NOMO-1 treated with DMSO at 0.1 percent for 48 hours (cell line): Measurements from ENCODE around the gene SASH1.
A peak's percentile ranks its signal among the peaks of the same experiment; 100 is the strongest.

Experiments used
- DNase-seq: peaks from one replicate; lab custom pipeline; 2025; ENCODE audit not compliant: unreplicated experiment; lab: John Stamatoyannopoulos, UW

Gene SASH1

DNA sequence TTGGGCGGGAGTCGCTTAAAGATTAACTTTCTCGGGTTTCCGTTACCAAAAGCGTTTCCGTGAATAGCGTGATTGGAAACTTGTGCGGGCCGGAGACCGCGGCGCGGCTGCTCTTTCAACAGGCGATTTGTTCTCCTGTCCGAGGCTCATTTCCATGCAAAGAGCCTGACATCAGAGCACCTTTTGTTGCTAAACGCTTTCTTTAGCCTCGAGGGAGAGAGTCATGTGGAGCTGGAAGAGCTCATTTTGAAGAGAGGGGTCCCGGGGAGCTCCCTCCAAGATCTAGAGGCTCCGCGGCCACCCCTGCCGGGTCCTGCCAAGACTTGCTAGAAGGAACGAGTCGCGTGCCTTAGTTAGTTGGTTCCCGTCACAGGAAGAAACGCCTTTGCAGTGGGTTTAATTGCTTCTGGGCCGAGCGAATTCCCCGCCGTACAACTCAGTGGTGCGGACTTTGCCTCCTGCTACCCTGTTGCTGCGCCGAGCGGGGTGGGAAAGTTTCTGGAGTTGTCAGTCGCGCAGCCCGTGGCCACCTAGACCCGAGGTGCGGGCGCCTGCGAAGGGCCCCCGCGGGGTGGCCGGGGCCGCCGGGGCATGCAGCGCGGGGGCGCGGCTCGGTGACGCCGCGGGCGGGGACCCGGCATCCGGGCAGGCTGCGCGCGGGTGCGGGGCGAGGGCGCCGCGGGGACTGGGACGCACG, at the start of gene SASH1:
Gene SASH1 (plus strand): TSS at position 489 of the 697 bp plus-strand sequence. CDS start 230 bp downstream, outside the sequence.
- peak; percentile 86 for DNase-seq

DNA sequence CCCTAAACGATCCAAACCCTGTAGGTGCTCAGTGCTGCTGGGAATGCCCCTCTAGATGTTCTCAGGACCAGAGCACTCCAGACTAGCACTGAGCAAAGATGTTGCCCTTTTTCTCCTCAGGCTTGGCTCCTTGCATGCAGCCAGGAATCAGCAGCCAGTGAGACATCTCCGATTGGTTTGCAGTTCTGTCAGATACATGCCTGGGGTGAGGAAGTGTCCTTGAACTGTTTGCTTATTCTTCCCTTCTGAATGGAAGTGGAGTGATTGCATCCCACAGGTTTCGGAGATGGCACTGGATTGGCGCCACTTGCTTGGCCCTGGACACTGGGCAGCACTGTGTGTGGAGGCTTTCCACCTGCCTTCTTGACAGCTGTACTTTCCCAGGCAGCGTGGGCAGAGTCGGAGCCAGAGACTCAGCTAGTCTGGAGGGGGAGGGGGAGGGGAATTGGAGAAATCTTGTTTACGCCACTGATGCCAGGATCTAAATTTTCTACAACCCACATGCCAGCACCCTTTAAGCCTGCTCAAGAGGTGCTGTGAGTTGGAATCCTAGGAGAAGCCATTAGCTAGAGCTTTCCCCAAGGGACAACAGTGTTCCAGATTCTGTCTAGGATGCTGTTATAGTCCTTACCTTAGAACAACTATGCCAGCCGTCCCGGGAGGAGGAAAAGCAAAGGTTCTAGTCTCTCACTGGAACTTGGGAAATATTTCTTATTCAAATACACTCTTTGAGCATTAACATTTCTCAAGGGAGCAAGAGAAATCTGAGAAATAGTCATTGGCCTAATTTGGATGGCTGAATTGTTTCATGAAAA, 49.2 kb upstream of the SASH1 start:
- no peak for DNase-seq

DNA sequence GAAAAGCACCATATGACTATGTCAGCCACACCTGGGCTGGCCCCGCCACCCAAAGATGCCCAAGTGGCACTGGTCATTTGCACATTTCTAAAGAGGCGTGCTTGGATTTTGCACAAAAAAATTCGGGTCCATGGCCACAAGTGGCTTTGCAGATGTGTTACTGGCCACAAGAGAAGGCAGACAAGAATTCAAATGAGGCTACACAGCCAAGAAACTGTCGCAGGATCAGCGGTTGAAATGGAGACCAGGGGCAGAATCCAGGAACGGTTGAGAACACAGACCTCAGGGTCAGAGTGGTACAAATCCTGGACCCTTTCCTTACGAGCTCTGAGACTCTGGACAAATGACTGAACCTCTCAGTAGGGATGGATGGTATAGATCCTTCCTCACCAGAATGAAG, 48.6 kb upstream of the SASH1 start:
- DNase-seq, result no peak

- no peak for DNase-seq
These were observed 47.3 kb upstream of the SASH1 start for GRCh38 chr6:148295261-148295887.

DNA sequence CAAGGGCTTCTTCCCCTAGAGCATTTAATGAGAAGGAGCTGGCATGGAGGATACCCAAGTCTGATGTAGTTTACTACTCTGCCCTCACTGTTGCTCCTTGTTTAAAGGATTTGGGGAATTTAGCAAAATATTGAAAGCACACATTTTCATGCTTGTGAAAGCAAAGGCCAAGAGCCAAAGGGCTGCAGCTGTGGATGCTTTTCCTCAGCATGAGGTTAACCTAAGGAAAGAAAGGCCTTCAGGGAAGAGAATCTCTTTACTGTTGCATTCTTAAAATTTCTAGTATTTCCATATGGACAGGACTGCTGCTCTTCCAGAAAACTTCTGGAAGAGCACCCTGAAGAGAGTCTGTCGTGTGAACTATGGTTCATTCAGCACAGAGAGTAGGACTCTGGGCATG, 45.9 kb upstream of the SASH1 start:
- no peak for DNase-seq

GRCh38 chr6:148298683-148299082, 44.0 kb upstream of the SASH1 start:
- no peak for DNase-seq

DNA sequence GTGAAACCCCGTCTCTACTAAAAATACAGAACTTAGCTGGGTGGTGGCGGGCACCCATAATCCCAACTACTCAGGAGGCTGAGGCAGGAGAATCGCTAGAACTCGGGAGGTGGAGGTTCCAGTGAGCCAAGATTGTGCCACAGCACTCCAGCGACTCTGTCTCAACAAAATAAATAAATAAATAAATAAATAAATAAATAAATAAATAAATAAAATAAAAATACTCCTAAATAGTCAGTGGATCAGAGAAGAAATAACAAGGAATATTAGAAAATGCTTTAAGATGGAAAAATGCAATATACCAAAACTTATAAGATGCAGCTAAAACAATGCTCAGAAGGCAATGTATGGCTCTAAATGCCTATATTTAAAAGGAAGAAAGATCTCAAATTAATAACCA, 39.0 kb upstream of the SASH1 start:
- DNase-seq, result no peak

- DNase-seq, result no peak
These were observed 37.7 kb upstream of the SASH1 start for GRCh38 chr6:148304976-148305375.

GRCh38 chr6:148306286-148306685, 36.4 kb upstream of the SASH1 start:
- DNase-seq, result peak; percentile 10

GRCh38 chr6:148307405-148307804, 35.2 kb upstream of the SASH1 start:
- no peak for DNase-seq

DNA sequence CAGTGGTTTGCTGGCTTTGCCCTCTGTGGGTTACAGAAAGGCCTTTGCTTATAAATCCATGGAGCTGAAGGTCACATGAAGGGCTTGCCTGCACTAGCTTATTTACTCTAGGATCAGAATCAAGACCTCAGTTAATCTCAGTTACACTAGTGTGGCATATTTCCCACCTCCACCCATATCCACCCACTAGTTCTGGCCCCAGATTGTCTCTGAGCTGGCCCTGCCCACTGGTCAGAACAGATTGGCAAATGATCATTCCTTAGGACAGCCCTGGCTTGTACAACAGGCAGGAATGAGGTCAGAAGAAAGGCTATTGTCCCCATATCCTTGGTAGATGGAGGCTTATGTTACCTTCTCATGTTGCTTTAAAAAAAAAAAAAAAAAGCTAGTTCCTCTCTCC, 33.3 kb upstream of the SASH1 start:
- DNase-seq, result no peak

DNA sequence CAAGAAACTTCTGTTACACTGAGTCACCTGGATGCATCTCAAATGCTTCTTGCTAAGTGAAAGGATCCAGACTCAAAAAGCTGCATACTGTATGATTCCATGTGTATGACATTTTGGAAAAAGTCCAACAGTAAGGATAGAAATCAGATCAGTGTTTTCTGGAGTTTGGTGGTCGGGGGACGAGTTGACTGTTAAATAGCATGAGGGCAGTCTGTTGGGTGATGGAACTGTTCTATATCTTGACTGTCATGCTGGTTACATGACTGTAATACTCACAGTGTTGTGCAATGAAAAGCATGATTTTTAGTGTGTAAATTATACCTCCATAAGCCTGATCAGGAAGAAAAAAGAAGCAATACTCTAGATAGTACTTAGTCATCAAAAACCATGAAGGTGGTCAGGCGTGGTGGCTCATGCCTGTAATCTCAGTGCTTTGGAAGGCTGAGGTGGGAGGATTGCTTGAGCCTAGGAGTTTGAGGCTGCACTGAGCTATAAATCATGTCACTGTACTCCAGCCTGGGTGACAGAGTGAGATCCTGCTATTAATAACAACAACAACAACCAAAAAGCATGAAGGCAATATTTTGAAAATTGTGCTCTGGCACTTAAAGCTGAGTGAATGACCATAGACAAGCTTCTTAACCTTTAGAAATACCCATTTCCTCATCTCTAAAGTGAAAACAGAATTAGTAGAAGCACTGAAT, 30.5 kb upstream of the SASH1 start:
- no peak for DNase-seq

GRCh38 chr6:148313488-148313887, 29.1 kb upstream of the SASH1 start:
- DNase-seq, result no peak

GRCh38 chr6:148316308-148316707, 26.3 kb upstream of the SASH1 start:
- DNase-seq, result no peak

DNA sequence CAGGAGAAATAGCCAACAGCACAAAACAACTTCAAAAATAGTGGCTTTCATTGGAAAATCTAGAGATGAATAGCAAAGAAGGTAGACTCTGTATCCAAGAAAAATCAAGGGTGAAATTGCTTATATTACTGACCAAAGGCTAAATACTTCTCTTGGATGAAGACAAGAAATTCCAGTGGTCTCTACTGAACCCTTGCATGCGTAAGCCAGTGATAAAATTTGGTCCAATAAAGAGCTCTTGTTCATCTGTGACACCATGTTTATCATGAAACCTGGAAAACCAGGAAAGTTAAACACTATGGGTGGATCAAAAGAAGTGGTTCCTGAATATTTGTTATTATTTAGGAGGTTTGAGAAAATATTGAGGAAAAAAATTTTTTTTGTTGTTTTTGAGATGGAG, 25.6 kb upstream of the SASH1 start:
- DNase-seq, result no peak

GRCh38 chr6:148317739-148318138, 24.9 kb upstream of the SASH1 start:
- DNase-seq, result no peak

GRCh38 chr6:148322704-148323103, 19.9 kb upstream of the SASH1 start:
- DNase-seq, result no peak

GRCh38 chr6:148323344-148323743, 19.3 kb upstream of the SASH1 start:
- no peak for DNase-seq

DNA sequence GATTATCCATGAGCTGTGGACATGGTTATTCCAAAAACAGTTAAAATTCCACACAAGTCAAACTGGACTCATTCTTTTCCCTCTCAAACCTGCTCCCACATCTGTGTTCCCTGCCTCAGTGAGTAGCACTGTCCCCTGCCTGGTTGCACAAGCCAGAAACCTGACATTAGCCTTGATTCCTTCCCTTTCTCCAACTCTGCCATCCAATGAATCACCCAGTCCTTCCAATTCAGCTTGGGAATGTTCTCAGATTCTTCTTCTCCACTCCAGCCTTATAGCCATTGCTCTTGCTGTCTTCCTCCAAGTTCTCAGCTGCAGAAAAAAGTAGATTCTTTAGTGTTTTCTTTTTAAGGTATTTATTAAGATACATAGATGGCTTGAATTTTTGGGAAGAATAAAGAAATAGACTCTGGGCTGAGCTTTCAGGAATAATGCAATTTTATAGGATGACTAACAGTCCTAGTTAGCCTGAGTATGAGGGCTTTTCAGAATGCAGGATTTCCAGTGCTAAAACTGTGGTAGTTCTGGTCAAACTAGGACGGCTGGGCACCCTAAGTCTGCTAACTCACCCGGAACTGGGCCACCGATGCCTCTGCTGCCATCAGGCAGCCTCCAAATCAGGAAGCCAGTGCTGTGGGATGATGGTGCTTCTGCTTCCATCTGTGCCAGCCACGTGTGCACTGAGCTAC, 18.2 kb upstream of the SASH1 start:
- DNase-seq, result peak; percentile 32

- no peak for DNase-seq
These were observed 17.1 kb upstream of the SASH1 start for GRCh38 chr6:148325316-148326068.
